HEK293 (cell line): Measurements from ENCODE around the gene MAP3K5.

Experiments
- CTCF ChIA-PET: fragments of 350-600 bp; formaldehyde crosslinking; extraction: SDS; loops from one replicate; lab custom pipeline; 2021; ENCODE audit warnings: antibody characterized with exemption; lab: Yijun Ruan, JAX
- POLR2A ChIA-PET: fragments of 300-600 bp; formaldehyde crosslinking; extraction: SDS; loops from one replicate; lab custom pipeline; 2020; ENCODE audit warnings: antibody characterized with exemption, inconsistent platforms; lab: Yijun Ruan, JAX
- H3K27ac ChIP-seq: fragments of 200-500 bp; sonication (Bioruptor generic); 2 replicates; pipeline ENCODE4 v1.5.1; 2014; ENCODE audit warnings: low read depth, low read length, control low read depth, inconsistent platforms; ENCODE audit errors: extremely low read depth
- H3K36me3 ChIP-seq, 2 experiments: fragments of 200-500 bp in 1 of 2; sonication (Bioruptor generic) in 1 of 2; 1 replicate in 1 of 2; 2 replicates in 1 of 2; pipeline ENCODE4 v1.5.1; 2014 to 2017; ENCODE audit warnings: inconsistent platforms in 2 of 2, low read length in 2 of 2; ENCODE audit not compliant: control insufficient read depth in 2 of 2, insufficient read depth in 1 of 2
- H3K4me1 ChIP-seq: fragments of 200-500 bp; sonication (Bioruptor generic); 2 replicates; pipeline ENCODE4 v1.5.1; 2014; ENCODE audit warnings: mild to moderate bottlenecking, low read length, inconsistent platforms; ENCODE audit not compliant: control insufficient read depth, insufficient read depth
- H3K4me3 ChIP-seq: 2 replicates; pipeline ENCODE4 v1.5.1; 2011; ENCODE audit warnings: low read depth, mild to moderate bottlenecking, control low read depth, low read length, moderate library complexity
- H3K9me3 ChIP-seq: fragments of 200-500 bp; sonication (Bioruptor generic); 2 replicates; pipeline ENCODE4 v1.5.1; 2014; ENCODE audit warnings: low read depth, low read length, inconsistent platforms; ENCODE audit not compliant: control insufficient read depth, insufficient read depth
- KLF1 ChIP-seq: fragments of 450-650 bp; formaldehyde crosslinking; IDR thresholded peaks from 2 replicates; pipeline ENCODE4 v1.5.1; 2016; ENCODE audit warnings: missing biosample characterization, missing genetic modification characterization
- MYNN ChIP-seq: fragments of 450-650 bp; formaldehyde crosslinking; IDR thresholded peaks from 2 replicates; pipeline ENCODE4 v1.5.1; 2016; ENCODE audit warnings: missing biosample characterization, missing genetic modification characterization, borderline replicate concordance
- ZNF202 ChIP-seq: fragments of 450-650 bp; formaldehyde crosslinking; IDR thresholded peaks from 2 replicates; pipeline ENCODE4 v1.5.1; 2016; ENCODE audit warnings: missing biosample characterization, missing genetic modification characterization, borderline replicate concordance
- ZNF214 ChIP-seq: fragments of 450-650 bp; formaldehyde crosslinking; IDR thresholded peaks from 2 replicates; pipeline ENCODE4 v1.5.1; 2017; ENCODE audit warnings: missing biosample characterization, mild to moderate bottlenecking, missing genetic modification characterization, borderline replicate concordance
- ZNF23 ChIP-seq: fragments of 450-650 bp; formaldehyde crosslinking; IDR thresholded peaks from 2 replicates; pipeline ENCODE4 v1.5.1; 2016; ENCODE audit warnings: missing biosample characterization, missing genetic modification characterization, borderline replicate concordance
- ZNF549 ChIP-seq: fragments of 450-650 bp; IDR thresholded peaks from 2 replicates; pipeline ENCODE4 v1.5.1; 2018; ENCODE audit warnings: missing biosample characterization, missing genetic modification characterization, mild to moderate bottlenecking, inconsistent platforms, moderate library complexity
- ZNF747 ChIP-seq: fragments of 450-650 bp; formaldehyde crosslinking; IDR thresholded peaks from 2 replicates; pipeline ENCODE4 v1.5.1; 2016; ENCODE audit warnings: missing biosample characterization, missing genetic modification characterization
- ZSCAN30 ChIP-seq: fragments of 450-650 bp; IDR thresholded peaks from 2 replicates; pipeline ENCODE4 v1.5.1; 2018; ENCODE audit warnings: missing biosample characterization, mild to moderate bottlenecking, missing genetic modification characterization, moderate library complexity
- TF ChIP-seq, protein P1 (sequence below): fragments of 450-650 bp; formaldehyde crosslinking; IDR thresholded peaks from 2 replicates; pipeline ENCODE4 v1.5.1; 2017; ENCODE audit warnings: missing biosample characterization, missing genetic modification characterization
- TF ChIP-seq, protein P2 (sequence below): fragments of 450-650 bp; IDR thresholded peaks from 2 replicates; pipeline ENCODE4 v1.5.1; 2018; ENCODE audit warnings: missing biosample characterization, missing genetic modification characterization
- TF ChIP-seq, protein P3 (sequence below): fragments of 450-650 bp; formaldehyde crosslinking; IDR thresholded peaks from 2 replicates; pipeline ENCODE4 v1.5.1; 2016; ENCODE audit warnings: missing biosample characterization, missing genetic modification characterization
- TF ChIP-seq, protein P4 (sequence below): fragments of 450-650 bp; formaldehyde crosslinking; IDR thresholded peaks from 2 replicates; pipeline ENCODE4 v1.5.1; 2016; ENCODE audit warnings: missing biosample characterization, missing genetic modification characterization
- TF ChIP-seq, protein P5 (sequence below): fragments of 450-650 bp; formaldehyde crosslinking; IDR thresholded peaks from 2 replicates; pipeline ENCODE4 v1.5.1; 2016; ENCODE audit warnings: missing biosample characterization, missing genetic modification characterization, low read depth
- TF ChIP-seq, protein P6 (sequence below): fragments of 450-650 bp; formaldehyde crosslinking; IDR thresholded peaks from 2 replicates; pipeline ENCODE4 v1.5.1; 2016; ENCODE audit warnings: missing biosample characterization, missing genetic modification characterization, borderline replicate concordance
- TF ChIP-seq, protein P7 (sequence below): fragments of 450-650 bp; formaldehyde crosslinking; IDR thresholded peaks from 2 replicates; pipeline ENCODE4 v1.5.1; 2016; ENCODE audit warnings: missing biosample characterization, missing genetic modification characterization

MAP3K5 gene

DNA sequence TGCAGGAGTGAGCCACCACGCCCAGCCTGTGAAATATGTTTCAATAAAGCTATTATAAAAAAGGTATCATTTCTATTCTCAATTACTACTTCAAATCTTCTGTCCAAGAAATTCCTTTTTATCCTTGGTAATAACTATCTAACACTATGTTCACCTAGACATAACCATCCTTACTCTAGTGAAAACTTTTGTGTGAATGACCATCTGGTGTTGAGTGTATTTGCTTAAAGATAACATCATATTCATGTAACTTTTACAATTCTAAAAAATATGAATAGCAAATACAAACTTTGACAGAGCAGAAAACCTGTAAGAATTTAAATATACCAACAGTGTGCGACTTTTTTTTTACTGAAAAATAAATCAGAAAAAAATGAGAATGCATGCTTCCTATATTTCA, 96.9 kb downstream of the MAP3K5 start (continued):
- TF ChIP-seq ZNF202 (tag by site-specific recombination) (no peak), ZSCAN30 (tag by site-specific recombination) (no peak)
- TF ChIP-seq, protein P1, sequence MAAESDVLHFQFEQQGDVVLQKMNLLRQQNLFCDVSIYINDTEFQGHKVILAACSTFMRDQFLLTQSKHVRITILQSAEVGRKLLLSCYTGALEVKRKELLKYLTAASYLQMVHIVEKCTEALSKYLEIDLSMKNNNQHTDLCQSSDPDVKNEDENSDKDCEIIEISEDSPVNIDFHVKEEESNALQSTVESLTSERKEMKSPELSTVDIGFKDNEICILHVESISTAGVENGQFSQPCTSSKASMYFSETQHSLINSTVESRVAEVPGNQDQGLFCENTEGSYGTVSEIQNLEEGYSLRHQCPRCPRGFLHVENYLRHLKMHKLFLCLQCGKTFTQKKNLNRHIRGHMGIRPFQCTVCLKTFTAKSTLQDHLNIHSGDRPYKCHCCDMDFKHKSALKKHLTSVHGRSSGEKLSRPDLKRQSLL (tag by site-specific recombination), result no peak
- TF ChIP-seq, protein P2, sequence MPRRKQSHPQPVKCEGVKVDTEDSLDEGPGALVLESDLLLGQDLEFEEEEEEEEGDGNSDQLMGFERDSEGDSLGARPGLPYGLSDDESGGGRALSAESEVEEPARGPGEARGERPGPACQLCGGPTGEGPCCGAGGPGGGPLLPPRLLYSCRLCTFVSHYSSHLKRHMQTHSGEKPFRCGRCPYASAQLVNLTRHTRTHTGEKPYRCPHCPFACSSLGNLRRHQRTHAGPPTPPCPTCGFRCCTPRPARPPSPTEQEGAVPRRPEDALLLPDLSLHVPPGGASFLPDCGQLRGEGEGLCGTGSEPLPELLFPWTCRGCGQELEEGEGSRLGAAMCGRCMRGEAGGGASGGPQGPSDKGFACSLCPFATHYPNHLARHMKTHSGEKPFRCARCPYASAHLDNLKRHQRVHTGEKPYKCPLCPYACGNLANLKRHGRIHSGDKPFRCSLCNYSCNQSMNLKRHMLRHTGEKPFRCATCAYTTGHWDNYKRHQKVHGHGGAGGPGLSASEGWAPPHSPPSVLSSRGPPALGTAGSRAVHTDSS (tag by site-specific recombination), result no peak
- TF ChIP-seq, protein P3, sequence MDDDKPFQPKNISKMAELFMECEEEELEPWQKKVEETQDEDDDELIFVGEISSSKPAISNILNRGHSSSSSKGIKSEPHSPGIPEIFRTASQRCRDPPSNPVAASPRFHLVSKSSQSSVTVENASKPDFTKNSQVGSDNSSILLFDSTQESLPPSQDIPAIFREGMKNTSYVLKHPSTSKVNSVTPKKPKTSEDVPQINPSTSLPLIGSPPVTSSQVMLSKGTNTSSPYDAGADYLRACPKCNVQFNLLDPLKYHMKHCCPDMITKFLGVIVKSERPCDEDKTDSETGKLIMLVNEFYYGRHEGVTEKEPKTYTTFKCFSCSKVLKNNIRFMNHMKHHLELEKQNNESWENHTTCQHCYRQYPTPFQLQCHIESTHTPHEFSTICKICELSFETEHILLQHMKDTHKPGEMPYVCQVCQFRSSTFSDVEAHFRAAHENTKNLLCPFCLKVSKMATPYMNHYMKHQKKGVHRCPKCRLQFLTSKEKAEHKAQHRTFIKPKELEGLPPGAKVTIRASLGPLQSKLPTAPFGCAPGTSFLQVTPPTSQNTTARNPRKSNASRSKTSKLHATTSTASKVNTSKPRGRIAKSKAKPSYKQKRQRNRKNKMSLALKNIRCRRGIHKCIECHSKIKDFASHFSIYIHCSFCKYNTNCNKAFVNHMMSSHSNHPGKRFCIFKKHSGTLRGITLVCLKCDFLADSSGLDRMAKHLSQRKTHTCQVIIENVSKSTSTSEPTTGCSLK, result no peak

DNA sequence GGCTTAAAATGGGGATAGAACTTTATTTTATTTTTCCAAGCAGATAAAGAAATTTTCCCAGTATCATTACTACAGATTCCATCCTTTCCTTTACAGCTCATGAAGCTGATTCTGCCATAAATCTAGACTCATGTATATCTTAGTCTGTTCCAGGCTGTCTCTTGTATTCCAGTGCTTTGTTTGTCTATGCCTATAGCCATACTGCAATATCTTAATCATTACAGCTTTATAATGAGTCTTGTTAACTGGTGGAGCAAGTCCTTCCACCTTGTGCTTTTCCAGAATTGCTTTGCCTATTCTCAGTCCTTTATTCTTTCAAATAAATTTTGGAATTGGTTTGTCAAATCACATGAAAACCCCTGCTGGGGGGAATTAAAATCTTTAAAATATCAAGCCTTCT, 99.2 kb downstream of the MAP3K5 start:
- ChIA-PET CTCF (interaction anchor here (0.6 to 0.7 kb wide), 2 partner anchors 27 to 197 kb away, joined by 3 to 4 read pairs; no protein-coding TSS in a partner anchor), POLR2A (no interaction called here)
- Histone ChIP-seq H3K9me3 (no peaks in the 10 kb centered on the region), H3K36me3 (peaks cover 0 to 4% of the 10 kb centered on the region in 2 experiments; a peak in 1 of 3 replicates), H3K27ac (no peak overlapping the region), H3K4me3 (no peak overlapping the region), H3K4me1 (no peaks in the 10 kb centered on the region)
- no peak for TF ChIP-seq ZNF549 (tag by site-specific recombination)
- TF ChIP-seq ZNF747 (tag by site-specific recombination), result no peak
- TF ChIP-seq, protein P4, sequence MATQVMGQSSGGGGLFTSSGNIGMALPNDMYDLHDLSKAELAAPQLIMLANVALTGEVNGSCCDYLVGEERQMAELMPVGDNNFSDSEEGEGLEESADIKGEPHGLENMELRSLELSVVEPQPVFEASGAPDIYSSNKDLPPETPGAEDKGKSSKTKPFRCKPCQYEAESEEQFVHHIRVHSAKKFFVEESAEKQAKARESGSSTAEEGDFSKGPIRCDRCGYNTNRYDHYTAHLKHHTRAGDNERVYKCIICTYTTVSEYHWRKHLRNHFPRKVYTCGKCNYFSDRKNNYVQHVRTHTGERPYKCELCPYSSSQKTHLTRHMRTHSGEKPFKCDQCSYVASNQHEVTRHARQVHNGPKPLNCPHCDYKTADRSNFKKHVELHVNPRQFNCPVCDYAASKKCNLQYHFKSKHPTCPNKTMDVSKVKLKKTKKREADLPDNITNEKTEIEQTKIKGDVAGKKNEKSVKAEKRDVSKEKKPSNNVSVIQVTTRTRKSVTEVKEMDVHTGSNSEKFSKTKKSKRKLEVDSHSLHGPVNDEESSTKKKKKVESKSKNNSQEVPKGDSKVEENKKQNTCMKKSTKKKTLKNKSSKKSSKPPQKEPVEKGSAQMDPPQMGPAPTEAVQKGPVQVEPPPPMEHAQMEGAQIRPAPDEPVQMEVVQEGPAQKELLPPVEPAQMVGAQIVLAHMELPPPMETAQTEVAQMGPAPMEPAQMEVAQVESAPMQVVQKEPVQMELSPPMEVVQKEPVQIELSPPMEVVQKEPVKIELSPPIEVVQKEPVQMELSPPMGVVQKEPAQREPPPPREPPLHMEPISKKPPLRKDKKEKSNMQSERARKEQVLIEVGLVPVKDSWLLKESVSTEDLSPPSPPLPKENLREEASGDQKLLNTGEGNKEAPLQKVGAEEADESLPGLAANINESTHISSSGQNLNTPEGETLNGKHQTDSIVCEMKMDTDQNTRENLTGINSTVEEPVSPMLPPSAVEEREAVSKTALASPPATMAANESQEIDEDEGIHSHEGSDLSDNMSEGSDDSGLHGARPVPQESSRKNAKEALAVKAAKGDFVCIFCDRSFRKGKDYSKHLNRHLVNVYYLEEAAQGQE (tag by site-specific recombination), result no peak
- TF ChIP-seq, protein P1 (tag by site-specific recombination), result no peak
- TF ChIP-seq, protein P5, sequence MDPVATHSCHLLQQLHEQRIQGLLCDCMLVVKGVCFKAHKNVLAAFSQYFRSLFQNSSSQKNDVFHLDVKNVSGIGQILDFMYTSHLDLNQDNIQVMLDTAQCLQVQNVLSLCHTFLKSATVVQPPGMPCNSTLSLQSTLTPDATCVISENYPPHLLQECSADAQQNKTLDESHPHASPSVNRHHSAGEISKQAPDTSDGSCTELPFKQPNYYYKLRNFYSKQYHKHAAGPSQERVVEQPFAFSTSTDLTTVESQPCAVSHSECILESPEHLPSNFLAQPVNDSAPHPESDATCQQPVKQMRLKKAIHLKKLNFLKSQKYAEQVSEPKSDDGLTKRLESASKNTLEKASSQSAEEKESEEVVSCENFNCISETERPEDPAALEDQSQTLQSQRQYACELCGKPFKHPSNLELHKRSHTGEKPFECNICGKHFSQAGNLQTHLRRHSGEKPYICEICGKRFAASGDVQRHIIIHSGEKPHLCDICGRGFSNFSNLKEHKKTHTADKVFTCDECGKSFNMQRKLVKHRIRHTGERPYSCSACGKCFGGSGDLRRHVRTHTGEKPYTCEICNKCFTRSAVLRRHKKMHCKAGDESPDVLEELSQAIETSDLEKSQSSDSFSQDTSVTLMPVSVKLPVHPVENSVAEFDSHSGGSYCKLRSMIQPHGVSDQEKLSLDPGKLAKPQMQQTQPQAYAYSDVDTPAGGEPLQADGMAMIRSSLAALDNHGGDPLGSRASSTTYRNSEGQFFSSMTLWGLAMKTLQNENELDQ (tag by site-specific recombination), result no peak
- TF ChIP-seq ZNF214 (tag by site-specific recombination), result no peak
- TF ChIP-seq ZNF23, result no peak
- TF ChIP-seq, protein P6, sequence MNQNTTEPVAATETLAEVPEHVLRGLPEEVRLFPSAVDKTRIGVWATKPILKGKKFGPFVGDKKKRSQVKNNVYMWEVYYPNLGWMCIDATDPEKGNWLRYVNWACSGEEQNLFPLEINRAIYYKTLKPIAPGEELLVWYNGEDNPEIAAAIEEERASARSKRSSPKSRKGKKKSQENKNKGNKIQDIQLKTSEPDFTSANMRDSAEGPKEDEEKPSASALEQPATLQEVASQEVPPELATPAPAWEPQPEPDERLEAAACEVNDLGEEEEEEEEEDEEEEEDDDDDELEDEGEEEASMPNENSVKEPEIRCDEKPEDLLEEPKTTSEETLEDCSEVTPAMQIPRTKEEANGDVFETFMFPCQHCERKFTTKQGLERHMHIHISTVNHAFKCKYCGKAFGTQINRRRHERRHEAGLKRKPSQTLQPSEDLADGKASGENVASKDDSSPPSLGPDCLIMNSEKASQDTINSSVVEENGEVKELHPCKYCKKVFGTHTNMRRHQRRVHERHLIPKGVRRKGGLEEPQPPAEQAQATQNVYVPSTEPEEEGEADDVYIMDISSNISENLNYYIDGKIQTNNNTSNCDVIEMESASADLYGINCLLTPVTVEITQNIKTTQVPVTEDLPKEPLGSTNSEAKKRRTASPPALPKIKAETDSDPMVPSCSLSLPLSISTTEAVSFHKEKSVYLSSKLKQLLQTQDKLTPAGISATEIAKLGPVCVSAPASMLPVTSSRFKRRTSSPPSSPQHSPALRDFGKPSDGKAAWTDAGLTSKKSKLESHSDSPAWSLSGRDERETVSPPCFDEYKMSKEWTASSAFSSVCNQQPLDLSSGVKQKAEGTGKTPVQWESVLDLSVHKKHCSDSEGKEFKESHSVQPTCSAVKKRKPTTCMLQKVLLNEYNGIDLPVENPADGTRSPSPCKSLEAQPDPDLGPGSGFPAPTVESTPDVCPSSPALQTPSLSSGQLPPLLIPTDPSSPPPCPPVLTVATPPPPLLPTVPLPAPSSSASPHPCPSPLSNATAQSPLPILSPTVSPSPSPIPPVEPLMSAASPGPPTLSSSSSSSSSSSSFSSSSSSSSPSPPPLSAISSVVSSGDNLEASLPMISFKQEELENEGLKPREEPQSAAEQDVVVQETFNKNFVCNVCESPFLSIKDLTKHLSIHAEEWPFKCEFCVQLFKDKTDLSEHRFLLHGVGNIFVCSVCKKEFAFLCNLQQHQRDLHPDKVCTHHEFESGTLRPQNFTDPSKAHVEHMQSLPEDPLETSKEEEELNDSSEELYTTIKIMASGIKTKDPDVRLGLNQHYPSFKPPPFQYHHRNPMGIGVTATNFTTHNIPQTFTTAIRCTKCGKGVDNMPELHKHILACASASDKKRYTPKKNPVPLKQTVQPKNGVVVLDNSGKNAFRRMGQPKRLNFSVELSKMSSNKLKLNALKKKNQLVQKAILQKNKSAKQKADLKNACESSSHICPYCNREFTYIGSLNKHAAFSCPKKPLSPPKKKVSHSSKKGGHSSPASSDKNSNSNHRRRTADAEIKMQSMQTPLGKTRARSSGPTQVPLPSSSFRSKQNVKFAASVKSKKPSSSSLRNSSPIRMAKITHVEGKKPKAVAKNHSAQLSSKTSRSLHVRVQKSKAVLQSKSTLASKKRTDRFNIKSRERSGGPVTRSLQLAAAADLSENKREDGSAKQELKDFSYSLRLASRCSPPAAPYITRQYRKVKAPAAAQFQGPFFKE (tag by site-specific recombination), result no peak
- TF ChIP-seq KLF1 (tag by site-specific recombination), result no peak
- no peak for TF ChIP-seq MYNN (tag by site-specific recombination)
- TF ChIP-seq, protein P7, sequence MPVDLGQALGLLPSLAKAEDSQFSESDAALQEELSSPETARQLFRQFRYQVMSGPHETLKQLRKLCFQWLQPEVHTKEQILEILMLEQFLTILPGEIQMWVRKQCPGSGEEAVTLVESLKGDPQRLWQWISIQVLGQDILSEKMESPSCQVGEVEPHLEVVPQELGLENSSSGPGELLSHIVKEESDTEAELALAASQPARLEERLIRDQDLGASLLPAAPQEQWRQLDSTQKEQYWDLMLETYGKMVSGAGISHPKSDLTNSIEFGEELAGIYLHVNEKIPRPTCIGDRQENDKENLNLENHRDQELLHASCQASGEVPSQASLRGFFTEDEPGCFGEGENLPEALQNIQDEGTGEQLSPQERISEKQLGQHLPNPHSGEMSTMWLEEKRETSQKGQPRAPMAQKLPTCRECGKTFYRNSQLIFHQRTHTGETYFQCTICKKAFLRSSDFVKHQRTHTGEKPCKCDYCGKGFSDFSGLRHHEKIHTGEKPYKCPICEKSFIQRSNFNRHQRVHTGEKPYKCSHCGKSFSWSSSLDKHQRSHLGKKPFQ (tag by site-specific recombination), result no peak
